H1 (cell line): Measurements from ENCODE around the gene THRB. TPM values are rescaled to one million over a fixed set of nuclear protein-coding genes. Genes with fewer than 3 reads are reported as not detected.

ENCODE experiments used
- CTCF ChIA-PET: fragments of 300-600 bp; sonication (Branson Sonifier 250); formaldehyde crosslinking; loops from one replicate; lab custom pipeline; 2021; ENCODE audit not compliant: partially characterized antibody; lab: Charles Lee
- POLR2A ChIA-PET: fragments of 300-600 bp; sonication (Branson Sonifier 250); formaldehyde crosslinking; loops from one replicate; lab custom pipeline; 2021; ENCODE audit warnings: inconsistent platforms; ENCODE audit not compliant: partially characterized antibody; lab: Charles Lee
- DNase-seq, 2 experiments: peaks; one replicate each; pipeline versions ENCODE4 v3.0.0 to v3.0.0-alpha.2; 2010 to 2022; ENCODE audit warnings: low spot score in 2 of 2, low read depth in 1 of 2, mixed read lengths in 1 of 2
- FAIRE-seq: peaks from 2 replicates; lab custom pipeline; 2011; peaks lifted over from hg19 to GRCh38; lab: Jason Lieb, UNC
- H2AFZ ChIP-seq: 2 replicates; pipeline ENCODE4 v1.8.1; 2012; ENCODE audit warnings: low read length, inconsistent platforms
- H2AK5ac ChIP-seq: 2 replicates; pipeline ENCODE4 v1.6.1; 2013; ENCODE audit warnings: low read depth, low read length
- H2BK120ac ChIP-seq: replicated peaks from 2 replicates; pipeline ENCODE3; 2013; ENCODE audit warnings: low read depth, low read length, inconsistent platforms
- H2BK12ac ChIP-seq: 2 replicates; pipeline ENCODE4 v1.6.1; 2013; ENCODE audit warnings: low read depth, low read length
- H2BK15ac ChIP-seq: 2 replicates; pipeline ENCODE4 v1.6.1; 2013; ENCODE audit warnings: low read length
- H2BK20ac ChIP-seq: 2 replicates; pipeline ENCODE4 v1.6.1; 2013; ENCODE audit warnings: low read length
- H2BK5ac ChIP-seq: 2 replicates; pipeline ENCODE4 v1.6.1; 2013; ENCODE audit warnings: low read depth, low read length
- H3K14ac ChIP-seq: 2 replicates; pipeline ENCODE4 v1.6.1; 2013; ENCODE audit warnings: inconsistent platforms; ENCODE audit not compliant: insufficient read length
- H3K18ac ChIP-seq: 2 replicates; pipeline ENCODE4 v1.6.1; 2013; ENCODE audit warnings: low read length; ENCODE audit errors: extremely low read depth
- H3K23ac ChIP-seq: 2 replicates; pipeline ENCODE4 v1.6.1; 2013; ENCODE audit warnings: inconsistent platforms; ENCODE audit not compliant: insufficient read length
- H3K23me2 ChIP-seq: 2 replicates; pipeline ENCODE4 v1.6.1; 2013; ENCODE audit warnings: low read depth, low read length
- H3K27ac ChIP-seq: 2 replicates; pipeline ENCODE4 v1.6.1; 2011; ENCODE audit warnings: low read depth, low read length, inconsistent platforms
- H3K27me3 ChIP-seq, 4 experiments: replicated peaks in 1 of 4; 1 replicate in 1 of 4; 2 replicates in 3 of 4; pipeline versions ENCODE4 v1.6.1 to v1.8.1; 2011 to 2013; ENCODE audit warnings: low read length in 3 of 4, mild to moderate bottlenecking in 3 of 4, inconsistent platforms in 2 of 4, mixed read lengths in 2 of 4, moderate library complexity in 1 of 4; ENCODE audit not compliant: control insufficient read depth in 3 of 4, insufficient read depth in 3 of 4; ENCODE audit errors: extremely low read depth in 1 of 4
- H3K36me3 ChIP-seq, 4 experiments: 2 replicates each; pipeline versions ENCODE4 v1.6.1 to v1.8.1; 2011 to 2013; ENCODE audit warnings: mild to moderate bottlenecking in 4 of 4, low read length in 3 of 4, moderate library complexity in 2 of 4, control low read depth in 1 of 4, inconsistent platforms in 1 of 4; ENCODE audit not compliant: insufficient read depth in 4 of 4, control insufficient read depth in 2 of 4
- H3K4ac ChIP-seq: replicated peaks from 2 replicates; pipeline ENCODE3; 2013; ENCODE audit warnings: low read length, low read depth, mixed read lengths, inconsistent platforms; ENCODE audit not compliant: insufficient read length
- H3K4me1 ChIP-seq, 4 experiments: replicated peaks in 1 of 4; 1 replicate in 1 of 4; 2 replicates in 3 of 4; pipeline versions ENCODE4 v1.6.1 to v1.8.1; 2011 to 2013; ENCODE audit warnings: low read length in 3 of 4, inconsistent platforms in 2 of 4, mixed read lengths in 1 of 4; ENCODE audit not compliant: insufficient read depth in 4 of 4, control insufficient read depth in 3 of 4
- H3K4me2 ChIP-seq, 2 experiments: 2 replicates each; pipeline versions ENCODE4 v1.6.1 to v1.8.1; 2011 to 2013; ENCODE audit warnings: low read depth in 2 of 2, low read length in 2 of 2, control low read depth in 1 of 2, inconsistent platforms in 1 of 2, mild to moderate bottlenecking in 1 of 2; ENCODE audit not compliant: insufficient read depth in 1 of 2
- H3K4me3 ChIP-seq, 4 experiments: fragments of 200-600, 300-600 bp in 1 of 4; sonication (generic), shearing (Covaris generic), sonication (Bioruptor Twin) in 1 of 4; 2 replicates each; pipeline versions ENCODE4 v1.5.1 to v1.8.1; 2011 to 2016; ENCODE audit warnings: low read length in 4 of 4, low read depth in 3 of 4, control low read depth in 2 of 4, inconsistent platforms in 2 of 4, mild to moderate bottlenecking in 2 of 4, mixed read lengths in 1 of 4, moderate library complexity in 1 of 4; ENCODE audit not compliant: insufficient read depth in 2 of 4; ENCODE audit errors: extremely low read depth in 1 of 4
- H3K56ac ChIP-seq: replicated peaks from 2 replicates; pipeline ENCODE3; 2013; ENCODE audit warnings: low read depth, mild to moderate bottlenecking, mixed read lengths, low read length, inconsistent platforms; ENCODE audit not compliant: insufficient read length
- H3K79me1 ChIP-seq: 2 replicates; pipeline ENCODE4 v1.6.1; 2013; ENCODE audit warnings: low read depth, low read length, control low read depth
- H3K79me2 ChIP-seq, 2 experiments: 2 replicates each; pipeline versions ENCODE4 v1.6.1 to v1.8.1; 2012 to 2013; ENCODE audit warnings: low read length in 2 of 2, mild to moderate bottlenecking in 2 of 2, inconsistent platforms in 1 of 2; ENCODE audit not compliant: insufficient read depth in 2 of 2, control insufficient read depth in 1 of 2
- H3K9ac ChIP-seq, 4 experiments: replicated peaks in 1 of 4; 1 replicate in 1 of 4; 2 replicates in 3 of 4; pipeline versions ENCODE4 v1.6.1 to v1.8.1; 2011 to 2013; ENCODE audit warnings: low read depth in 3 of 4, low read length in 3 of 4, control low read depth in 2 of 4, mild to moderate bottlenecking in 2 of 4, moderate library complexity in 2 of 4, inconsistent platforms in 1 of 4; ENCODE audit errors: extremely low read depth in 1 of 4
- H3K9me3 ChIP-seq, 2 experiments: 2 replicates each; pipeline versions ENCODE4 v1.6.1 to v1.8.1; 2012 to 2013; ENCODE audit warnings: mild to moderate bottlenecking in 2 of 2, moderate library complexity in 2 of 2, control low read depth in 1 of 2, inconsistent platforms in 1 of 2, low read depth in 1 of 2, low read length in 1 of 2, mixed read lengths in 1 of 2; ENCODE audit not compliant: insufficient read depth in 2 of 2
- H4K20me1 ChIP-seq, 2 experiments: replicated peaks in 1 of 2; 2 replicates each; pipeline versions ENCODE3 to v1.8.1; 2011 to 2013; ENCODE audit warnings: inconsistent platforms in 2 of 2, low read length in 2 of 2, mild to moderate bottlenecking in 1 of 2; ENCODE audit not compliant: insufficient read depth in 2 of 2, control insufficient read depth in 1 of 2
- H4K5ac ChIP-seq: 2 replicates; pipeline ENCODE4 v1.6.1; 2013; ENCODE audit warnings: low read length, low read depth, mixed read lengths, inconsistent platforms; ENCODE audit not compliant: insufficient read length
- H4K8ac ChIP-seq: 2 replicates; pipeline ENCODE4 v1.8.0; 2013; ENCODE audit warnings: mild to moderate bottlenecking, moderate library complexity, low read length, inconsistent platforms; ENCODE audit not compliant: insufficient read depth; ENCODE audit errors: extremely low read depth
- H4K91ac ChIP-seq: replicated peaks from 2 replicates; pipeline ENCODE3; 2013; ENCODE audit warnings: low read length, mixed read lengths, inconsistent platforms; ENCODE audit not compliant: insufficient read length
- BRCA1 ChIP-seq: IDR thresholded peaks from 2 replicates; pipeline ENCODE4 v1.6.1; 2012; ENCODE audit warnings: low read depth, low read length, improper control_type of control experiment
- CBX5 ChIP-seq: fragments of 300-800, 300-1000 bp; sonication (generic); IDR thresholded peaks from 2 replicates; pipeline ENCODE4 v1.7.1; 2016; ENCODE audit warnings: antibody characterized with exemption, low read length, low read depth
- CEBPB ChIP-seq: IDR thresholded peaks from 2 replicates; pipeline ENCODE4 v1.6.1; 2012; ENCODE audit warnings: low read depth, low read length
- CTBP2 ChIP-seq: IDR thresholded peaks from 2 replicates; pipeline ENCODE4 v1.7.0; 2011; ENCODE audit warnings: borderline replicate concordance, mild to moderate bottlenecking, moderate library complexity, mixed read lengths, low read length; ENCODE audit not compliant: insufficient read depth, insufficient read length
- EGR1 ChIP-seq: IDR thresholded peaks from 2 replicates; pipeline ENCODE4 v1.6.1; 2011; ENCODE audit warnings: low read depth, low read length, borderline replicate concordance
- EZH2 ChIP-seq: fragments of 200-600 bp; sonication (generic); IDR thresholded peaks from 2 replicates; pipeline ENCODE4 v1.7.1; 2012; ENCODE audit warnings: low read depth, mild to moderate bottlenecking, moderate library complexity, low read length, inconsistent platforms; ENCODE audit not compliant: severe bottlenecking
- GTF2F1 ChIP-seq: IDR thresholded peaks from 2 replicates; pipeline ENCODE4 v1.6.1; 2012; ENCODE audit warnings: low read depth, low read length, improper control_type of control experiment, borderline replicate concordance
- JUND ChIP-seq: IDR thresholded peaks from 2 replicates; pipeline ENCODE4 v1.6.1; 2011; ENCODE audit warnings: mild to moderate bottlenecking, improper control_type of control experiment, low read length
- PHF8 ChIP-seq: fragments of 200-600 bp; sonication (generic); conservative IDR thresholded peaks from 2 replicates; pipeline ENCODE4 v1.7.1; 2012; ENCODE audit warnings: low read depth, mild to moderate bottlenecking, inconsistent platforms, low read length, moderate library complexity
- POLR2AphosphoS5 ChIP-seq: IDR thresholded peaks from 2 replicates; pipeline ENCODE4 v1.6.1; 2011; ENCODE audit warnings: low read depth, low read length
- TEAD4 ChIP-seq: IDR thresholded peaks from 2 replicates; pipeline ENCODE4 v1.6.1; 2012; ENCODE audit warnings: low read depth, low read length, inconsistent platforms, mixed read lengths
- WGBS, 2 experiments: shearing (Covaris generic) in 1 of 2; methylation state at CpG; one replicate each; pipeline versions ENCODE4 v1.1.6 to v1.1.7; 2013 to 2015; ENCODE audit warnings: low lambda C conversion rate in 2 of 2, mixed read lengths in 2 of 2, inconsistent platforms in 1 of 2, low coverage in 1 of 2, missing lambda C conversion rate in 1 of 2; ENCODE audit not compliant: insufficient replicate concordance in 2 of 2, insufficient coverage in 1 of 2, insufficient read length in 1 of 2; ENCODE audit errors: extremely low coverage in 1 of 2, missing lambda C conversion rate in 1 of 2; 5-methylcytosine and 5-hydroxymethylcytosine counted together
- polyA plus RNA-seq, 7 experiments: library from polyadenylated mRNA; depleted of rRNA in 3 of 7; stranded (reverse) in 5 of 7; unstranded in 2 of 7; fragments of >200 nt in 5 of 7; fragments of 200-250 nt in 2 of 7; gene quantifications; 1 replicate in 5 of 7; 2 replicates in 1 of 7; 4 replicates in 1 of 7; pipeline versions ENCODE4 v1.2.1 to v1.2.3, GENCODE V29; 2011 to 2013; ENCODE audit warnings: missing spikeins in 2 of 7, mixed read lengths in 2 of 7
- total RNA-seq: library from RNA; stranded (reverse); fragmentation: NEBNext Ultra II Directional; extraction: Animal tissue kit (Norgen Biotek cat#: 25700); gene quantifications from 2 replicates; pipeline ENCODE4 v1.2.1, GENCODE V29; 2021
- TF ChIP-seq, protein P1 (sequence below): IDR thresholded peaks from 2 replicates; pipeline ENCODE4 v1.6.1; 2012; ENCODE audit warnings: inconsistent platforms

Gene THRB
- total and polyA plus RNA-seq, 2 of the 8 experiments (the other 6 are each of a cell fraction or from before 2014, with no cell fraction given), result 0.98 to 3.9 TPM

DNA sequence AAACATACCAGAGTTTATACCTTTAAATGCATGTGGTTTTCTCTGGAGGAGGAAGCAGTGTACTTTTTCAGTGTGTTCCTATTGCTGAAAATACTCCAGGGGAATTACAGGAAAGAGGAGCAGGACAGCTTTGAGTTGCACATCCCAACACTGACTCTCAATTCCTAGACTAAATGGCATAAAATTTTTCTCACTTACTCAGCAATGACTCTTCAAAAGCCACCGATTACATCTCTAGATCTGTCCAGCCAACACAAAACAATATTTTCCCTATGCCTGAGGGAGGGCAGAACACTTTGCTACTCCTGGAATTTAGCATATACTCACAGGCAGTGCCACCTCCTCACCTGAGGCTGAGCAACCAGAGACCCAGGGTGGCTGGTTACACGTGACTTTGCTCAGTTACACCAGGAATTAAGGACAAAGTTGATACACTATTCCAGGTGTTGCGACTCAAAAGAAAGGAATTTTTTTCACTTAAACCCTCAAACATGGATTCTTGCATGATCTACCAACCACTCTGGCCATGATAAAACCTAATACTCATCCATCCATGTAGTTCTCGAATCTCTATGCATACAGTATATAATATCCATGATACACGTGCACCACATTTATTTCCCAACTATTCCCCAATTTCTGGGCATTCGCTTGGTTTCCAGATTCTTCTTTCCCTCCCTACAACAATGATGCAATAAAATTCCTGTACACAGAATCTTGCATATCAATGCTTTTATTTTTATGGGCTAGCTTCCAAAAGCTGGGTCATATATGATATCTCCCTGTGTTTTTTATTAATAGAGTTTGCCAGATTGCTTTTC is 194.6 kb downstream of the THRB start:
- H3K23ac ChIP-seq, result no peak overlapping the region
- no peak overlapping the region for H2BK120ac ChIP-seq
- H3K4me3 ChIP-seq, result no peak overlapping the region
- H4K91ac ChIP-seq, result no peak overlapping the region
- no peaks in the 10 kb centered on the region for H3K79me1 ChIP-seq
- no peaks in the 10 kb centered on the region for H3K27me3 ChIP-seq
- H2BK12ac ChIP-seq, result no peak overlapping the region
- H3K27ac ChIP-seq, result no peak overlapping the region
- ChIA-PET POLR2A (no interaction called here), CTCF (no interaction called here)
- no peak overlapping the region for H3K9ac ChIP-seq
- H3K4me1 ChIP-seq, result no peaks in the 10 kb centered on the region
- no peak overlapping the region for H2AFZ ChIP-seq
- H3K79me2 ChIP-seq, result no peaks in the 10 kb centered on the region
- DNase-seq, result no peak
- FAIRE-seq, result no peak
- H4K8ac ChIP-seq, result no peak overlapping the region
- no peak overlapping the region for H2BK20ac ChIP-seq
- H3K18ac ChIP-seq, result no peak overlapping the region
- H3K14ac ChIP-seq, result no peak overlapping the region
- H3K4ac ChIP-seq, result no peak overlapping the region
- H3K9me3 ChIP-seq, result no peaks in the 10 kb centered on the region
- 78% methylated on average over 6 of the region's 6 CpGs; no CpG with 5 or more reads in 1 of the 2 experiments for WGBS, 2 experiments
- H4K5ac ChIP-seq, result no peak overlapping the region
- no peak overlapping the region for H3K4me2 ChIP-seq
- H3K36me3 ChIP-seq, result no peaks in the 10 kb centered on the region
- H3K23me2 ChIP-seq, result no peaks in the 10 kb centered on the region
- H2BK5ac ChIP-seq, result no peak overlapping the region
- H2AK5ac ChIP-seq, result no peak overlapping the region
- no peaks in the 10 kb centered on the region for H4K20me1 ChIP-seq
- H3K56ac ChIP-seq, result no peak overlapping the region
- no peak overlapping the region for H2BK15ac ChIP-seq
- no peak for TF ChIP-seq JUND
- no peak for TF ChIP-seq EZH2
- TF ChIP-seq TEAD4, result no peak
- no peak for TF ChIP-seq CTBP2
- no peak for TF ChIP-seq POLR2AphosphoS5
- TF ChIP-seq CBX5, result no peak
- TF ChIP-seq, protein P1, sequence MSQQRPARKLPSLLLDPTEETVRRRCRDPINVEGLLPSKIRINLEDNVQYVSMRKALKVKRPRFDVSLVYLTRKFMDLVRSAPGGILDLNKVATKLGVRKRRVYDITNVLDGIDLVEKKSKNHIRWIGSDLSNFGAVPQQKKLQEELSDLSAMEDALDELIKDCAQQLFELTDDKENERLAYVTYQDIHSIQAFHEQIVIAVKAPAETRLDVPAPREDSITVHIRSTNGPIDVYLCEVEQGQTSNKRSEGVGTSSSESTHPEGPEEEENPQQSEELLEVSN, result no peak
- no peak for TF ChIP-seq BRCA1
- TF ChIP-seq GTF2F1, result no peak
- no peak for TF ChIP-seq CEBPB
- TF ChIP-seq EGR1, result no peak
- TF ChIP-seq PHF8, result no peak
